Left cardiac atrium (tissue), 4 donors: ENCODE data around the gene TTC38. TPM values are rescaled to one million over a fixed set of nuclear protein-coding genes. Genes with fewer than 3 reads are reported as not detected.

ENCODE experiments used
- ATAC-seq, 2 donors: fragments of 200-7000 bp; cut with Tn5 transposase; one replicate each; pipeline ENCODE4 v1.9.1; 2020; ENCODE audit warnings: mild to moderate bottlenecking in 2 of 2, moderate library complexity in 2 of 2
- DNase-seq: peaks from one replicate; pipeline ENCODE4 v3.0.0-alpha.2; 2020
- intact Hi-C, 2 donors: fragments of 100-400 bp; cut with DNase I; formaldehyde crosslinking; loops; one replicate each; pipeline versions ENCODE4 v1.14.1 to v1.15.1; 2022 to 2023
- total RNA-seq, 2 donors: library from RNA; stranded (reverse); fragmentation: NEBNext Ultra II Directional; extraction: Animal tissue kit (Norgen Biotek cat#: 25700); gene quantifications; one replicate each; pipeline ENCODE4 v1.2.1, GENCODE V29; 2021
- donor health status: DM: no; HTN: yes; CAD: no.
- donor health status: DM: no; HTN: yes; CAD: no; lungs with severe emphysema.
- donor health status: DM: yes; HTN: yes; CAD: no.
- donor health status: Dilated cardiomyopathy.

Gene TTC38
- total RNA-seq, 2 donors from 2014 or later: 22.7 to 23.1 TPM

GRCh38 chr22:46289244-46289891, 21.6 kb downstream of the TTC38 start:
- DNase-seq: no peak
- intact Hi-C loops: loop anchor here in 1 of 2 donors (5.0 kb wide), 1 partner anchor 37 kb away; the partner anchor contains the start of gene CDPF1
- ATAC-seq: peak; percentile 13 to 60

- DNase-seq (peak; percentile 50), ATAC-seq (peak; percentile 58 to 62)
- intact Hi-C loops: no loop called here
These were observed 22.5 kb downstream of the TTC38 start for GRCh38 chr22:46290121-46290842.

- no peak for DNase-seq
- no peak for ATAC-seq
- intact Hi-C loops: no loop called here
These were observed 23.3 kb downstream of the TTC38 start for GRCh38 chr22:46290843-46291785.

GRCh38 chr22:46292173-46292572, 24.4 kb downstream of the TTC38 start:
- ATAC-seq (no peak), DNase-seq (no peak)

GRCh38 chr22:46292732-46293131, 24.9 kb downstream of the TTC38 start:
- intact Hi-C loops: no loop called here
- ATAC-seq (no peak), DNase-seq (no peak)

More at GRCh38 chr22:46292173-46292572, 24.4 kb downstream of the TTC38 start:
- intact Hi-C loops: no loop called here

DNA sequence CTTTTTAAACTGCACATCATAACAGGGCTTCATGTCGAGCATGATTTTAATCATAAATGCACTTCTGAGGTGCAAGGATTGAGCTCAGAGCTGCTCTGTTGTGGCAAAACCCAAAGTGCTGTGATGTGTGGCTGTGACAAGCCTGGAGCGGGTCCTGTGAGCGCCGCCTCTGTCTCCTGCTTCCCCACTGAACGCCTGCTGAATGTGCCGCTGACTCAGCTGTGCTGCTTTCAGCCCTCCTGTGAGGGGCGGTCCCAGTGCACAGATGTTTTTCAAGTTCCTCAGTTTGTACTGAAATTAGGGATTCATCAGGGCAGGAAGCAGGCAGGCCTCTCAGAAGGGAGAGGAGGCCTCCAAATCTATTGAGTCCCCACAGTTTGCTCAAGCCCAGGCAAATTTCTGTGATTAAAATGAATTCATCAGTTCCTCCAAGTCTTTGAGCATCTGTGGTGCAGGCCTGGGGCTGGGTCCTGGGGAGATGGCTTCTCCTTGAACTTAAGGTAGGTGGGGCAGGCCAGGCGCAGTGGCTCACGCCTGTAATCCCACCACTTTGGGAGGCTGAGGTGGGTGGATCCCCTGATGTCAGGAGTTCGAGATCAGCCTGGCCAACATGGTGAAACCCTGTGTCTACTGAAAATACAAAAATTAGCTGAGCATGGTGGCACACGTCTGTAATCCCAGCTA, 25.9 kb downstream of the TTC38 start:
- peak; percentile 57 for DNase-seq
- intact Hi-C loops: no loop called here
- ATAC-seq: no peak

- intact Hi-C loops: loop anchor here in 1 of 2 donors (5.0 kb wide), 1 partner anchor 172 kb away; no protein-coding TSS in a partner anchor
- DNase-seq (no peak), ATAC-seq (no peak)
These were observed 27.0 kb downstream of the TTC38 start for GRCh38 chr22:46294784-46295183.

GRCh38 chr22:46295277-46295971, 27.6 kb downstream of the TTC38 start:
- intact Hi-C loops: loop anchor here in 1 of 2 donors (5.0 kb wide), 1 partner anchor 173 kb away; no protein-coding TSS in a partner anchor
- DNase-seq: no peak

DNA sequence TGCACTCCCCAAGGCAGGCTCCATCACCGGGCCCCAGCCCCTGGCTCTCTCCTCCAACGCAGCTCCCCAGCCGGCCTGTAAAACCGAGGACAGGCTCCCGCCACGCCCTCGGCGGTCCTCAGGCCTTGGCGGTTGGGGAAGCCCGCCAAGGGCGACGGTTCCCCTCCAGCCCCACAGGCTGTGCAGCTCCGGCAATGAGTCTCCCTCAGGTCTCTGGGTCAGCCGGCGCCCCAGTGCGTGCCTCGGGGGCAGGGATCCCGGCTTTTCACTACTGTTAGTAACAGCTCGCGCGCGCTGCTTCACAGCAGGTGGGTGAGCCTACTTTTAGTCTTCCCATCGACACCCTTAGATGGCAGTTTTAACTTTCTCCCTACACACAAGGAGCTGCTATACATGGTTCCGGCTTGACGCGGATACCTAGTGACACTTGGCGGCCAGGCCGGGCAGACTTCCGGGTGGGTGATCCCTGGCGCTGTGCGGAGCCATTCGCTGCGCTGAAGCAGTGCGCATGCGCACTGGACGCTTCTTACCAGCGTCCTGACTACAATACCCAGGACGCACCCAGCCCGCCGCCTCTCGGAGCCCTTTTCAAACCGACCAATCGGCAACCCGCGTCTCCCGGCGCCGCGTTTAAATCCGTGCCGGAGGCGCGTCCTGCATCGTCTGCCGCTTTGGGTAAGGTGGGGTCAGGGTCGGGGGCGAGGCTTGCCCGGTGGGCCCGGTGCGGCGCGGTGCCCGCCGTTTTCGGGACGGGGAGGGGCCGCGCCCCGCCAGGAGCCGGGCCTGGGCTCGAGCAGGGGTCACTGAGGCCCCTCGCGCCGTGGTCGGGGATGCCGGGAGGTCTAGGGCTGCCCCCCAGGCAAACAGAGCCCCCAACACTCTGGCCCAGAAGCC, 28.7 kb downstream of the TTC38 start, which contains the start of gene GTSE1:
TSS of gene GTSE1 (plus strand) at position 614 of the 894 bp plus-strand sequence. CDS start 531 bp downstream, outside the sequence.
- intact Hi-C loops: loop anchor here in 1 of 2 donors (5.0 kb wide), 1 partner anchor 174 kb away; no protein-coding TSS in a partner anchor
- ATAC-seq (peak; percentile 97 to 99), DNase-seq (peak; percentile 99)

More at GRCh38 chr22:46295277-46295971, 27.6 kb downstream of the TTC38 start:
- ATAC-seq: no peak

DNA sequence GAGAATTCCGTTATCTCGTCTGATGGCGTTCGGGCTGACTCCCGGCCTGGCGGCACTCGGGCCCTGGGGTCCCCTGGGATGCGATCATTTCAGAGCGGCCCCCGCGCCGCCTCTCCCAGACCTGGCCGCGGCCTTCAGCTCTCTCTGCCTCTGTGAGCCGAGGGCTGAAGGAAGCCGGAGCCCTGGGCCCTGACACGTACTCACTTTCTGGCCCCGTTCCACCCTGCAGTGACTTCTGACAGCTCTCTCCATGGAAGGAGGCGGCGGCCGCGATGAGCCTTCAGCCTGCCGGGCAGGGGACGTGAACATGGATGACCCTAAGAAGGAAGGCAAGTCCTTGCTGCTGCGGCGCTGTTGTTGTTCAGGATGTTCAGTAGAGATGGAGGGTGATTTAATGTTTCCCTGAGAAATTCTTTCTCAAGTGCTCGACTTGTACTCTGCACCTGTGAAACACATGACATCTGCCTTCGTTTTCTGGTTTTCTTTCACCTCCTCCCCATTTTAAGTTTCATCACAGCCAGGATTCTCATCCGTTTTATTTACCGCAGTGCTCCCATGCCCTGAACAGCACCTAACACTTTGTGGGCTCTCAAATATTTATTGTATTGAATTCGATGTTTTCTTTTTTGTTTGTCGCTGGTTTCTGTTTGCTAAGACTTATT, 29.5 kb downstream of the TTC38 start:
- intact Hi-C loops: loop anchor here in 1 of 2 donors (5.0 kb wide), 1 partner anchor 175 kb away; no protein-coding TSS in a partner anchor
- DNase-seq: peak; percentile 44
- peak; percentile 2 for ATAC-seq

GRCh38 chr22:46299101-46299500, 31.3 kb downstream of the TTC38 start:
- ATAC-seq: no peak
- intact Hi-C loops: loop anchor here in 1 of 2 donors (5.0 kb wide), 1 partner anchor 177 kb away; no protein-coding TSS in a partner anchor
- DNase-seq: no peak

GRCh38 chr22:46300491-46300890, 32.7 kb downstream of the TTC38 start:
- intact Hi-C loops: no loop called here
- ATAC-seq: no peak
- DNase-seq: no peak

GRCh38 chr22:46303347-46303965, 35.6 kb downstream of the TTC38 start:
- DNase-seq (no peak), ATAC-seq (no peak)
- intact Hi-C loops: no loop called here

DNA sequence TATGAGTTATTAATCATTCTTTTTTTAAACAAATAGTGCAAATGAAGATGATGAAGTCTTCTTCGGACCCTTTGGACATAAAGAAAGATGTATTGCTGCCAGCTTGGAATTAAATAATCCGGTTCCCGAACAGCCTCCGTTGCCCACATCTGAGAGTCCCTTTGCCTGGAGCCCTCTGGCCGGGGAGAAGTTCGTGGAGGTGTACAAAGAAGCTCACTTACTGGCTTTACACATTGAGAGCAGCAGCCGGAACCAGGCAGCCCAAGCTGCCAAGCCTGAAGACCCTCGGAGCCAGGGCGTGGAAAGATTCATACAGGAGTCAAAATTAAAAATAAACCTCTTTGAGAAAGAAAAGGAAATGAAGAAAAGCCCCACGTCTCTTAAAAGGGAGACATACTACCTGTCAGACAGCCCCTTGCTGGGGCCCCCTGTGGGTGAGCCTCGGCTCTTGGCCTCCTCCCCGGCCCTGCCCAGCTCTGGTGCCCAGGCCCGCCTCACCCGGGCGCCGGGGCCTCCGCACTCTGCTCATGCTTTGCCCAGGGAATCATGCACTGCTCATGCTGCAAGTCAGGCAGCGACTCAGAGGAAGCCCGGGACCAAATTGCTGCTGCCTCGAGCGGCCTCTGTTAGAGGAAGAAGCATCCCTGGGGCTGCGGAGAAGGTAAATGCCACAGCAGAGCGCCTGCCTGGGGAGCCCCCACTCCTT, 40.6 kb downstream of the TTC38 start:
- DNase-seq (no peak), ATAC-seq (no peak)
- intact Hi-C loops: no loop called here

DNA sequence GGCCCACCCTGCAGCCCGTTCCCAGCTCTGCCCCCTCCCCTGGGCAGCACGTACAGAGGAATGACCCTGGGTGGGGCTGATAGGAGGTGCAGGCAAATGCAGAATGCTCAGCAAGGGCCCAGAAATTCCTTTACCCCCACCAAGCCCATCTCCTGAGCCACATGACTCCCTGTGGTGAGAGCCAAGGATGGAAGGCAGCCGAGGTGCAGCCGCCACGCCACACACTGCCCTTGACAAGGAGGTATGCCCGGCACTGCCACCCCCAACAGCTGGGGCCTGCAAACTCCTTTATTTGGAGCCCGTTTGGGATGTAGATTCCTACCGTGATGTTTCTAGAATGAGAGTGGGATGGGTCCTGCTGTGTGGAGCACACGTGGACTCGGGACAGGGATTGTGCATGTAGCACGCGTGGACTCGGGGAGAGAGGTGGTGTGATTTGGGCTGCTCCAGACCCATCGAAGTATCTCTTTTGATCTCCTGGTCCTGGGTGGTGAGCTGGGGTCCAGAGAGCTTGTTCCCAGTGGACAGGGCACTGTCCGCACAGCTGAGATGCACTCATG, 41.8 kb downstream of the TTC38 start:
- ATAC-seq (peak; percentile 70 to 80), DNase-seq (no peak)
- intact Hi-C loops: loop anchor here (5.0 to 10.0 kb wide), 2 partner anchors 315 to 317 kb away; no protein-coding TSS in a partner anchor
